Measurements from ENCODE around the gene FAR2.

- TF ChIP-seq CTCF (optimal IDR thresholded peaks at IDR 0.05 in 1 of 3, IDR thresholded peaks at IDR 0.05 in 1 of 3, conservative IDR thresholded peaks at IDR 0.05 in 1 of 3; ENCODE audit: extremely low read depth in 1 of 3, insufficient read depth in 2 of 3, low read length in 3 of 3) (no peak), EZH2 (IDR thresholded peaks at IDR 0.05; ENCODE audit: low read length) (no peak)
Observed at GRCh38 chr12:29291226-29291625, 142.1 kb downstream of the FAR2 start.

All from keratinocyte (primary cell).